ENCODE results near the gene KRI1. TPM values are rescaled to one million over a fixed set of nuclear protein-coding genes. Genes with fewer than 3 reads are reported as not detected.

The KRI1 gene
- total RNA-seq, 1 donor from 2014 or later, result 35.0 TPM

DNA sequence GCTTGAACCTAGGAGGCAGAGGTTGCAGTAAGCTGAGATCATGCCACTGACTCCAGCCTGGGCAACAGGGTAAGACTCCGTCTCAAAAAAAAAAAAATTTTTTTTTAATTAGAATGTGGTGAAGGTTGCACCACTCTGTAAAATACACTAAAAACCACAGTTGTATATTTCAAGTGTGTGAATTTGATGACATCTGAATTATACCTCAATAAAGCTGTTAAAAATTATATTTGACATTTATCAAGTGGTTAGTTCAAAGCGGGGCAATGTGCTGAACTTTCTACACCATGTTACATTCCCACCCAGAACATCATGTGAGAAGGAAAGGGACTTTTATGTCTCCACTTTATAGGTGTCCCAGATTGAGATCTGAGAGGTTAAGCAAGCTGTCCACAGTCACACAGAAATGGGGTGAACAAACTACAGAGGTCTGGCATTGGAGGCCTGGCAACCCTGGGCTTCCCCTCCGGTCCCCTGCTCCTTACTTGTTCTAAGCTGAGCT lies 42.6 kb downstream of the KRI1 start:
- TF ChIP-seq, protein P1, sequence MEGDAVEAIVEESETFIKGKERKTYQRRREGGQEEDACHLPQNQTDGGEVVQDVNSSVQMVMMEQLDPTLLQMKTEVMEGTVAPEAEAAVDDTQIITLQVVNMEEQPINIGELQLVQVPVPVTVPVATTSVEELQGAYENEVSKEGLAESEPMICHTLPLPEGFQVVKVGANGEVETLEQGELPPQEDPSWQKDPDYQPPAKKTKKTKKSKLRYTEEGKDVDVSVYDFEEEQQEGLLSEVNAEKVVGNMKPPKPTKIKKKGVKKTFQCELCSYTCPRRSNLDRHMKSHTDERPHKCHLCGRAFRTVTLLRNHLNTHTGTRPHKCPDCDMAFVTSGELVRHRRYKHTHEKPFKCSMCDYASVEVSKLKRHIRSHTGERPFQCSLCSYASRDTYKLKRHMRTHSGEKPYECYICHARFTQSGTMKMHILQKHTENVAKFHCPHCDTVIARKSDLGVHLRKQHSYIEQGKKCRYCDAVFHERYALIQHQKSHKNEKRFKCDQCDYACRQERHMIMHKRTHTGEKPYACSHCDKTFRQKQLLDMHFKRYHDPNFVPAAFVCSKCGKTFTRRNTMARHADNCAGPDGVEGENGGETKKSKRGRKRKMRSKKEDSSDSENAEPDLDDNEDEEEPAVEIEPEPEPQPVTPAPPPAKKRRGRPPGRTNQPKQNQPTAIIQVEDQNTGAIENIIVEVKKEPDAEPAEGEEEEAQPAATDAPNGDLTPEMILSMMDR (IDR thresholded peaks at IDR 0.05; ENCODE audit: unreplicated experiment), result no peak

DNA sequence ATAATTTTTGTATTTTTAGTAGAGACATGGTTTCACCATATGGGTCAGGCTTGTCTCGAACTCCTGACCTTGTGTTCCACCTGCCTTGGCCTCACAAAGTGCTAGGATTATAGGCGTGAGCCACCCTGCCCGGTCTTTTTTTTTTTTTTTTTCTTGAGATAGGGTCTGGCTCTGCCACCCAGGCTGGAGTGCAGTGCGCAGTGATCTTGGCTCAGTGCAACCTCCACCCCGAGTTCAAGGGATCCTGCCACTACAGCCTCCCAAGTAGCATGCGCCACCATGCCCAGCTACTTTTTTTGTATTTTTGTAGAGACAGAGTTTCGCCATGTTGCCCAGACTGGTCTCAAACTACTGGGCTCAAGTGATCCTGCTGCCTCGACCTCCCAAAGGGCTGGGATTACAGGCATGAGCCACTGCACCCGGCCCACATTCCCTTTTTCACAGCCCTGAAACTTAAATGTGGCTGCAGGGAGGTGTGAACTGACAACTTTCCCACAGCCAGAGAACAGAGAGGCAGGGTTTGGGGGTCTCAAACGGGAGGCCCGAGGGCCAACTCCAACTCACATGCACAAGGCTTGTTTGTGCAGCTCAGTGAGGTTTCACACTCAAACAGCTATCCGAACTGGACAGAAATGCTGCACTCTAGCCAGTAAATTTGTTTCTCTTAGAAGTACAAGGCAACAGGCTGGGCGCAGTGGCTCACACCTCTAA lies 44.2 kb downstream of the KRI1 start:
- Mint-ChIP-seq H3K4me1 (ENCODE audit: low read depth) (peaks cover 8% of the 10 kb centered on the region), H3K4me3 (ENCODE audit: low read depth) (no peak overlapping the region), H3K27ac (no peak overlapping the region), H3K9me3 (ENCODE audit: low read depth) (no peaks in the 10 kb centered on the region), H3K36me3 (ENCODE audit: insufficient read depth) (no peaks in the 10 kb centered on the region), H3K27me3 (peaks cover 28% of the 10 kb centered on the region)
- TF ChIP-seq, protein P1 (IDR thresholded peaks at IDR 0.05; ENCODE audit: unreplicated experiment), result no peak
- no peak for DNase-seq (ENCODE audit: low spot score, unreplicated experiment)

More for the DNA sequence above, 42.6 kb downstream of the KRI1 start:
- Mint-ChIP-seq H3K36me3 (ENCODE audit: insufficient read depth) (no peaks in the 10 kb centered on the region), H3K4me3 (ENCODE audit: low read depth) (no peak overlapping the region), H3K27ac (no peak overlapping the region), H3K27me3 (peaks cover 20% of the 10 kb centered on the region), H3K9me3 (ENCODE audit: low read depth) (no peaks in the 10 kb centered on the region), H3K4me1 (ENCODE audit: low read depth) (peaks cover 2% of the 10 kb centered on the region)
- no peak for DNase-seq (ENCODE audit: low spot score, unreplicated experiment)

DNA sequence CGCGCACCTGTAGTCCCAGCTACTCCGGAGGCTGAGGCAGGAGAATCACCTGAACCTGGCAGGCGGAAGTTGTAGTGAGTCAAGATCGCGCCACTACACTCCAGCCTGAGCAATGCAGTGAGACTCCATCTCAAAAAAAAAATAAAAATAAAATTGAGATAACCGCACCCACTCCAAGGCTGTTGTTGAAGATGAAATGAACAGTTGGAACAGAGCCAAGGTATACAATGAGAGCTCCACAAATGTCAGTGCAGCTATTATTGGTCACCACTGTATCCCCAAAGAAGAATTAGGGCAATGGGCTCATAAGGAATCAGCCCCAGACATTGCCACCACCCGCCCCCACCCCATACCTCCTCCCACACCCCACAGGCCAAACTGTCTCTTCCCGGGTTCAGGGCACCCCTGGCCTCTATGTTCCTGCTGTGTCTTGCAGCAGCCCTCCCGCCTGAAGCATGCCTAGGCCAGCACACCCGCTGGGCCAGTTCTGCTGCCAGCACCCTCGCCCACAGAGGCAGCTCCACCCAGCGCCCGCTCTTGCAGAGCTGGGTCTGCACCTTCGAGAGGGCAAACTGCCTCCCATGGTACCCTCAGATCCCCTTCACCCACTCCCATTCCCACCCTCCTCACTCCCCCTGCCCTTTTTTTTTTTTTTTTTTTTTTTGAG lies 45.0 kb downstream of the KRI1 start:
- H3K9me3 Mint-ChIP-seq (ENCODE audit: low read depth), result no peaks in the 10 kb centered on the region
- H3K36me3 Mint-ChIP-seq (ENCODE audit: insufficient read depth), result no peaks in the 10 kb centered on the region
- H3K4me1 Mint-ChIP-seq (ENCODE audit: low read depth), result peaks cover 8% of the 10 kb centered on the region
- TF ChIP-seq, protein P1 (IDR thresholded peaks at IDR 0.05; ENCODE audit: unreplicated experiment), result no peak
- no peak for DNase-seq (ENCODE audit: low spot score, unreplicated experiment)
- H3K27ac Mint-ChIP-seq, result no peak overlapping the region
- no peak overlapping the region for H3K4me3 Mint-ChIP-seq (ENCODE audit: low read depth)
- H3K27me3 Mint-ChIP-seq, result peaks cover 36% of the 10 kb centered on the region

DNA sequence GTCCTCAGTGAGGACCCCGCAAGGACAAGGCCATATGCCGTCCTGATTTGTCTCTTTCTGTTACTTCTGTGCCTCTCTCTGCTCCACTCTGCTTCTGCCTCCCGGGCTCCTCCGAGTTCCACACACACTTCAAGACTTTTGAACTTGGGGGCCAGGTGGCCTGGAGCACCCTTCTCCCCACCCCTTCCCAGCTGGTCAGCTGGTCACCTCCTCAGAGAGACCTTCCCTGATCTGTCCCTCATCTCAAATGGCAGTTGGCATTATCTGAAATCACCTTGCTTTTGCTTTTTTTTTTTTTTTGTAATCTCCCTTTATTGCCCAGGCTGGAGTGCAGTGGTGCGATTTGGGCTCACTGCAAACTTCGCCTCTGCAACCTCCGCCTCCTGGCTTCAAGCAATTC lies 46.4 kb downstream of the KRI1 start:
- DNase-seq (ENCODE audit: low spot score, unreplicated experiment), result no peak
- Mint-ChIP-seq H3K4me3 (ENCODE audit: low read depth) (no peak overlapping the region), H3K27ac (peak overlapping the region; percentile 16), H3K9me3 (ENCODE audit: low read depth) (no peaks in the 10 kb centered on the region), H3K27me3 (peaks cover 44% of the 10 kb centered on the region), H3K36me3 (ENCODE audit: insufficient read depth) (no peaks in the 10 kb centered on the region), H3K4me1 (ENCODE audit: low read depth) (peaks cover 8% of the 10 kb centered on the region)
- TF ChIP-seq, protein P1 (IDR thresholded peaks at IDR 0.05; ENCODE audit: unreplicated experiment), result no peak

DNA sequence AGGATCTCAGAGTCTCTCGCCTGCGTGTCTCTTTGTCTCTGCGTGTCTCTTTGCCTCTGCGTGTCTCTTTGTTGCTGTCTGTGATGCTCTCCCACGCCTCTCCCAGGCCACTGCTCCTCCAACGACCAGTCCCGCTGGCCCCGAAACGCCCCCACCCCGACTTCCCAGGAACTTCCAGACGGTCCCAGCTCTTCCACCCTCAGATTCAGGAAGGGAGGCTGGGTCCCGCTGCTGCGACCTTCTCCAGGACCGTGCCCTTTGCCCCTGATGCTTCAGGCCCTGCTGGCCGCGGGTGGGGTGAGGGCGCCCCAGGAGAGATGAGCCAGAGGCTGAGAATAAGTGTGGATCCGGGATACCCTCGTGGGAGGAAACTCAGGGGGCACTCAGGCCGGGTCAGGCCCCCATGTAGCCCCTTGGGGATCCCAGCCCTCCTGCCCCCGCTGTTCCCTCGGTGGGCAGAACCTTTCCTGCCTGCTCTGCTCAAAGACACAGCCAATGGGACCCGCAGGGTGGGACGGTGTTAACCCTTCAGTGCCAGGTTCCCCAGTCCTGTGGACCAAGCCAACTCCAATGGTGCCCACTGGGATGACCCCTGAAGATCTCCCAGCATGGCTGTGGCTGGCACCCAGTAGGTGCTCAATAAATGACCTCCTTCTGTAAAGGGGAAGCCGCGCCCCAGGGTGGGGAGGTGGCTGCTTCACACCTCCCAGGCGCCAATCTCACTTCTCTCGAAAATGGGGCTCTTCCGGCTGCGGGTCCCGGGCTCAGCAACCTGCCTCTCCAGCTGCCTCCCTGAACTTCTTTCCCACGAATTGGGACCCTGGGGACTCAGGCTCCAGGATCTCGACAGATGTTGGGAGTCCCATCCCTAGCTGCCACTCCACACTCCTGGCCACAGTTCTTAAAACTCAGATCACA lies 47.1 kb downstream of the KRI1 start:
- Mint-ChIP-seq H3K4me3 (ENCODE audit: low read depth) (peak overlapping the region; percentile 19), H3K9me3 (ENCODE audit: low read depth) (no peaks in the 10 kb centered on the region), H3K27ac (no peak overlapping the region), H3K36me3 (ENCODE audit: insufficient read depth) (no peaks in the 10 kb centered on the region), H3K27me3 (peaks cover 44% of the 10 kb centered on the region), H3K4me1 (ENCODE audit: low read depth) (peaks cover 8% of the 10 kb centered on the region)
- DNase-seq (ENCODE audit: low spot score, unreplicated experiment), result no peak
- TF ChIP-seq, protein P1 (IDR thresholded peaks at IDR 0.05; ENCODE audit: unreplicated experiment), result no peak
